ENCODE measurements around the gene CHMP6. TPM values are rescaled to one million over a fixed set of nuclear protein-coding genes. Genes with fewer than 3 reads are reported as not detected.

Gene CHMP6
- total and polyA plus RNA-seq, 4 donors, result 9.6 to 24.0 (median 16.7) TPM

DNA sequence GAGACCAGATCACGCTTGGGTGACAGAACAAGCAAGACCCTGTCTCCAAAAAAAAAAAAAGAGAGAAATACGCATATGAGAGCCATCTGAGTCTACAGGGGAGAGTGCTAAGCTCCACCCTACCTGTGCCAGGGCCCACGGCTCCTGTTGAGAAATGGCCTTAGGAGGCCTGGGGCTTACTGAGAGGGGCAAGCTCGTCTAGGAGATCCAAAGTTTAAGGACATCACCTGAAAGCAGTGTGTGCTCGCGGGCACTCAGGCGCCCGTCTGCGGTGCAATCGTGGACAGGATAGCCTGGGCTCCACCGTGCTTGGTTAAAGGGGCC lies 28.8 kb downstream of the CHMP6 start (continued):
- TF ChIP-seq, protein P1, sequence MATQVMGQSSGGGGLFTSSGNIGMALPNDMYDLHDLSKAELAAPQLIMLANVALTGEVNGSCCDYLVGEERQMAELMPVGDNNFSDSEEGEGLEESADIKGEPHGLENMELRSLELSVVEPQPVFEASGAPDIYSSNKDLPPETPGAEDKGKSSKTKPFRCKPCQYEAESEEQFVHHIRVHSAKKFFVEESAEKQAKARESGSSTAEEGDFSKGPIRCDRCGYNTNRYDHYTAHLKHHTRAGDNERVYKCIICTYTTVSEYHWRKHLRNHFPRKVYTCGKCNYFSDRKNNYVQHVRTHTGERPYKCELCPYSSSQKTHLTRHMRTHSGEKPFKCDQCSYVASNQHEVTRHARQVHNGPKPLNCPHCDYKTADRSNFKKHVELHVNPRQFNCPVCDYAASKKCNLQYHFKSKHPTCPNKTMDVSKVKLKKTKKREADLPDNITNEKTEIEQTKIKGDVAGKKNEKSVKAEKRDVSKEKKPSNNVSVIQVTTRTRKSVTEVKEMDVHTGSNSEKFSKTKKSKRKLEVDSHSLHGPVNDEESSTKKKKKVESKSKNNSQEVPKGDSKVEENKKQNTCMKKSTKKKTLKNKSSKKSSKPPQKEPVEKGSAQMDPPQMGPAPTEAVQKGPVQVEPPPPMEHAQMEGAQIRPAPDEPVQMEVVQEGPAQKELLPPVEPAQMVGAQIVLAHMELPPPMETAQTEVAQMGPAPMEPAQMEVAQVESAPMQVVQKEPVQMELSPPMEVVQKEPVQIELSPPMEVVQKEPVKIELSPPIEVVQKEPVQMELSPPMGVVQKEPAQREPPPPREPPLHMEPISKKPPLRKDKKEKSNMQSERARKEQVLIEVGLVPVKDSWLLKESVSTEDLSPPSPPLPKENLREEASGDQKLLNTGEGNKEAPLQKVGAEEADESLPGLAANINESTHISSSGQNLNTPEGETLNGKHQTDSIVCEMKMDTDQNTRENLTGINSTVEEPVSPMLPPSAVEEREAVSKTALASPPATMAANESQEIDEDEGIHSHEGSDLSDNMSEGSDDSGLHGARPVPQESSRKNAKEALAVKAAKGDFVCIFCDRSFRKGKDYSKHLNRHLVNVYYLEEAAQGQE (IDR thresholded peaks at IDR 0.05), result no peak
- TF ChIP-seq SP1 (IDR thresholded peaks at IDR 0.05) (no peak), FOXA1 (IDR thresholded peaks at IDR 0.05) (no peak), ZBTB33 (IDR thresholded peaks at IDR 0.05) (no peak)

DNA sequence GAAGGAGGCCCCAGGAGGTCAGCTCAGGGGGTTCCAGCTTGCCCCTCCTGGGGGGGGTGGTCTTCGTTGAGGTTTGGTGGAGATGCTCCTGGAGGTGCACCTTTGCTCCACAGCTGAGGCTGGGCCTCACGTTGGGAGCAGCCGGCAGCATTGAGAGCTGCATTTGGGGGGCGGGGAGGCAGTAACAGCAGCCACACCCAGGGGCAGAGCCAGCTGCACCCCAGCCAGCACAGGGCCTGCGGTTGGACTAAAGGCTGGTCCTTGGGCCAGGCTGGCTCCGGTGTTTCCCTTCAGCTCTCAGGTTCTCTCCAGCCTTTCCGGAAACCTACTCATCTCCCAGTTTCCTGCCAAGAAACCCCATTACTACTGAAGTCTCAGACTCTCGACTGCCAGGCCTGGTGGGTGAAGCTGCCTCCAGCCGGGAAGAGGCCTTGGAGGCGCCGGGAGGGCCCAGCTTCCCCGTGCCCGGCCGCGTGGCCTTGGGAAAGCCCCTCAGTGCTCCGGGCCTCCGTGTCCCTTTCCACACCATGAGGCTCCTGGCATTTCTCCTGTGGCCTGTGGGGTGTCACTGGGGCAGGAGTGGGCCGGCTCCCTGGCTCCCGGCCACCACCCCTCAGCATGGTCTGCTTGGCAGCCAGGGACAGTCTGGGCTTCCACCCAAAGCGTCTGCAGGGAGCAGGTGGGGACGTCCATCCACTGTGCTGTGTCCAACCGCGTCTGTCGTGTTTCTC lies 29.3 kb downstream of the CHMP6 start:
- Histone ChIP-seq H3K9ac (ENCODE audit: low read depth in 1 of 2, low read length in 2 of 2) (no peak overlapping the region), H3K27ac (ENCODE audit: low read depth in 1 of 2, low read length in 2 of 2) (no peak overlapping the region), H3K36me3 (ENCODE audit: control insufficient read depth in 4 of 4, insufficient read depth in 3 of 4, low read depth in 1 of 4, low read length in 3 of 4) (no peaks in the 10 kb centered on the region), H3K9me3 (ENCODE audit: control insufficient read depth in 4 of 4, low read length in 3 of 4) (no peaks in the 10 kb centered on the region), H3K4me1 (ENCODE audit: control insufficient read depth in 4 of 4, insufficient read depth in 4 of 4, low read length in 3 of 4) (peaks cover 1 to 15% (median 3%) of the 10 kb centered on the region in 4 donors), H3K27me3 (ENCODE audit: control insufficient read depth in 4 of 4, insufficient read depth in 4 of 4, low read length in 3 of 4) (no peaks in the 10 kb centered on the region), H3K4me3 (ENCODE audit: low read depth in 1 of 3, low read length in 3 of 3) (no peak overlapping the region)
- DNase-seq (ENCODE audit: low spot score), result no peak
- WGBS, result 68% methylated on average over 24 of the region's 24 CpGs
- TF ChIP-seq EGR1 (IDR thresholded peaks at IDR 0.05; ENCODE audit: low read depth in 2 of 2) (no peak), YY1 (IDR thresholded peaks at IDR 0.05) (no peak), RXRA (IDR thresholded peaks at IDR 0.05) (no peak), HNF4A (conservative IDR thresholded peaks at IDR 0.05) (no peak), ATF3 (IDR thresholded peaks at IDR 0.05) (no peak), ZBTB33 (IDR thresholded peaks at IDR 0.05) (no peak), HNF4G (IDR thresholded peaks at IDR 0.05) (no peak)
- TF ChIP-seq, protein P1 (IDR thresholded peaks at IDR 0.05), result no peak

Measured in liver (tissue), 9 donors.